Measurements from ENCODE around the gene APOC4.
"Not testable (repeated sequence)": the region's sequence is repeated elsewhere in the genome, so short reads cannot be mapped to it uniquely, and the experiment has no call there.

Gene APOC4

GRCh38 chr19:44957526-44957925, 15.5 kb downstream of the APOC4 start:
- FAIRE-seq: no peak
- no peak for DNase-seq (ENCODE audit: low spot score)

- FAIRE-seq (no peak), DNase-seq (ENCODE audit: low spot score) (no peak)
Observed at GRCh38 chr19:44958090-44958489, 16.1 kb downstream of the APOC4 start.

DNA sequence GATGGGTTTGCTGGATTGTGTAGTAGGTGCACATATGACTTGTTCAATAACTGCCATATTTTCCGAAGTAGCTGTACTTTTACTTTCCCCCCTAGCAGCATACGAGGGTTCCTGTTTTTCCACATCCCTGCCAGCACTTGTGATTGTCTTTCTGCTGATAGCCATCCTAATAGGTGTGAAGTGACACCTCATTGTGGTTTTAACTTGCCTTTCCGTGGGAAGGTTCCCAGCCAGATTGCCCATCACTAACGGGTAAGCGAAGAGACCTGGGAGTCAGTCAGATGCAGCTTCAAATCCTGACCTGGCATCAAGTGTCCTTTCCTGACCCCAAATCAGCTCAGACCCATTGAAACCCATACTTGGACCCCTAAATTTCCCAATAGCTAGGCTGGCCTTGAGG, 17.7 kb downstream of the APOC4 start:
- FAIRE-seq (no peak), DNase-seq (ENCODE audit: low spot score) (no peak)

- DNase-seq (ENCODE audit: low spot score) (no peak), FAIRE-seq (no peak)
Observed at GRCh38 chr19:44960906-44961728, 19.1 kb downstream of the APOC4 start.

GRCh38 chr19:44961821-44962220, 19.8 kb downstream of the APOC4 start:
- FAIRE-seq: no peak
- DNase-seq (ENCODE audit: low spot score): no peak

GRCh38 chr19:44968118-44968517, 26.1 kb downstream of the APOC4 start:
- no peak for DNase-seq (ENCODE audit: low spot score)
- no peak for FAIRE-seq

DNA sequence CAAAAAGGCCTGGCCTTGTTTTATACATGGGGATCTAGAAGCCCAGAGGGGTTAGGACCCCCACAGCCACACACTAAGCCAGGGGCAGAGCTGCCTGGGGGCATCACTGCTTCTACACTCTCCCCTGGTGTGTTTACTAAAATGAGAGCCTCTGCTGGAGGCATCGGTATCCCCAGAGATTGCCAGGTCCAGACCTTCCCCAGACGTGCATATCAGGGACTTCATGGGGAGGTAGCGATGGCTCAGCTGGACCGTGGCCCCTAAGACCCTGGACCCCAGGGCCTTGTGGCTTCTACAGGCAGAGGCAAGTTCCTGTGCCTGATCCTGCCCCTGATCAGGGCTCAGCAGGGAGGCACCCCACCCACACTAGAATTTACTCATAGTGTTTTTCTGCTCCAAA, 26.6 kb downstream of the APOC4 start:
- FAIRE-seq (no peak), DNase-seq (ENCODE audit: low spot score) (no peak)

DNA sequence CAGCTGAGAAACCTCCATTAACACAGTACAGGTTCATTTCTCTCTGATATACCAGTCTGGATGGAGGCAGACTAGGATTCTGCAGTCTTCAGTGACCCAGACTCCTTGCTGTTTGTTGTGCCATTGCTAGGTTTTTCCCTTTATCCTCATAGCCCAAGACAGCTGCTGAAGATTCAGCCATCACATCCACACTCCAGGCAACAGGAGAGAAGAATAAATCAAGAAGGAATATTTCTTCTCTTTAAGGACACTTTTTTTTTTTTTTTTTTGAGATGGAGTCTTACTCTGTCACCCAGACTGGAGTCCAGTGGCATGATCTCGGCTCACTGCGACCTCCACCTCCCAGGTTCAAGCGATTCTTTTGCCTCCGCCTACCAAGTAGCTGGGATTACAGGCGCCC, 27.4 kb downstream of the APOC4 start:
- FAIRE-seq: no peak

GRCh38 chr19:44971451-44971850, 29.4 kb downstream of the APOC4 start:
- FAIRE-seq; DNase-seq (ENCODE audit: low spot score): not testable (repeated sequence)

More for the DNA sequence above, 27.4 kb downstream of the APOC4 start:
- no peak for DNase-seq (ENCODE audit: low spot score)

DNA sequence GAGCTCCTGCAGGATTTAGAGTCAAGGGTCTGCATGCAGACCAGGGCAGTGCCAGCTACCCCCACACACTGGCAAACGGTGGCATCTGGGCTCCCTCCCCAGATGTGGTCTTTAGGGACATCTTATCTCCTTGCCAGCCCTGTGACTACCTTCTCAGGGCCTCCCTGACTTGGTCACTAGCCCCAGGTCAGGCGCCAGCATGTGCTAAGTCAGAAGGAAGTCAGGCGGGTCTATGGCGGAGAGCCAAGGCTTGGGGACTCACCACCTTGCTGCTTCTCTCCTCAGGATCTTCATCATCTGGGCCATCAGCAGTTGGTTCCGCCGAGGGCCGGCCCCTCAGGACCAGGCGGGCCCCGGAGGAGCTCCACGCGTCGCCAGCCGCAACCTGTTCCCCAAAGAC, 30.8 kb downstream of the APOC4 start:
- FAIRE-seq: no peak
- DNase-seq (ENCODE audit: low spot score): no peak

GRCh38 chr19:44973982-44974735, 32.1 kb downstream of the APOC4 start:
- FAIRE-seq (no peak), DNase-seq (ENCODE audit: low spot score) (no peak)

DNA sequence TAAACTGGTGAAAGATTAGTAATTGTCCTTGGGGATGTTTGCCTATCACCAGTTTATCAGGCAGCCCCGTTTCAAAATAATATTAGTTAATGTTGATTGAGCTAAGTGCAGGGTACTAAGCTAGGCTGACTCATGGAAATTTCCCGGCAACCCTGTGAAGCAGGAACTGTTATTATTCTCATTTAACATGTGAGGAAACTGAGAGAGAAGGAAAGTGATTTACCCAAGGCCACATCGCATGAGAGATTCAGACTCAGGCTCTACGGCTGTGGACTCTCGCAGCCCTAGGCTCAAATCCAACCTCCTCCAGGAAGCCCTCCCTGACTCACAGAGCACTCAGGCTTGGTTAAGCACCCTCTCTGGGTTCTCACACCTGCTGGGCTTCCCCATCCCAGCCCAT, 32.8 kb downstream of the APOC4 start:
- FAIRE-seq (no peak), DNase-seq (ENCODE audit: low spot score) (no peak)

- DNase-seq (ENCODE audit: low spot score) (no peak), FAIRE-seq (no peak)
Observed at GRCh38 chr19:44975444-44975843, 33.4 kb downstream of the APOC4 start.

DNA sequence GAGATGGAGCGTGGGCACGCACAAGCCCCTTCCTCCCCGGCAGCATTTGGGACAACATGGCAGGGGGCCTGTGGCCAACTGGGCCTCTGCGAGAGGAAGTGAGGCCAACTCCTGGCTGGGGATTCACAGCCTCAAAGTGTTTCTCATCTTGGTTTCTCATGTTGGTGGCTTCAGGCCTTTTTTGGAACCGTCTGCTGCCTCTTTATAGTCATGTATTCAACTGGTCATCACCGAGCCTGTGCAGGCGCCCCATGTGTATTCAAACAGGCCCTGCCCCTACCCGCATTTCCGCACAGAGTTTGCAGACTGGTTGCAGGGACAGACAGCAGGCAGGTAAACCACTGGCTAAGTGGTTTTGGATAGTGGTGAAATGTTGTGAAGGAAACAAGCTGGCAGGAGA, 42.0 kb downstream of the APOC4 start:
- DNase-seq (ENCODE audit: low spot score): no peak
- no peak for FAIRE-seq

GRCh38 chr19:44985445-44985844, 43.4 kb downstream of the APOC4 start:
- FAIRE-seq (no peak), DNase-seq (ENCODE audit: low spot score) (no peak)

DNA sequence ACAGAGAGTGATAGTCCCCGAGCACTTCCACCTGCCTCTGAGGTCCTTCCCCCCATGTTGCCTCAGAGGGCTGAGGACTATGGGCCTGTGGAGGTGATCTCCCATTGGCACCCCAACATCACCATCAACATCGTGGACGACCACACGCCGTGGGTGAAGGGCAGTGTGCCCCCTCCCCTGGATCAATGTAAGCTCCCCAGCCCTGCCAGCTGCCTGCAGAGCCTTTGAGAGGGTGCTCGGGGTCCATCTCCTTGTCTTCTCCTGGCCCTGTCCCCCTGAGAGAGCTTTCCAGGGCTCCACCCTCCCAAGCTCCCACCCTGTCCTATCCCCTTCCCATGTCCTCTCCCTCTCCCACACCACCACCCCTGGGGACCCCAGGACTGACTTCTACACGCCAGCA, 44.4 kb downstream of the APOC4 start:
- no peak for FAIRE-seq

GRCh38 chr19:44987148-44987675, 45.2 kb downstream of the APOC4 start:
- no peak for DNase-seq (ENCODE audit: low spot score)
- FAIRE-seq: no peak

More for the DNA sequence above, 44.4 kb downstream of the APOC4 start:
- no peak for DNase-seq (ENCODE audit: low spot score)

- DNase-seq (ENCODE audit: low spot score): no peak
- no peak for FAIRE-seq
Observed at GRCh38 chr19:44988273-44988672, 46.2 kb downstream of the APOC4 start.

DNA sequence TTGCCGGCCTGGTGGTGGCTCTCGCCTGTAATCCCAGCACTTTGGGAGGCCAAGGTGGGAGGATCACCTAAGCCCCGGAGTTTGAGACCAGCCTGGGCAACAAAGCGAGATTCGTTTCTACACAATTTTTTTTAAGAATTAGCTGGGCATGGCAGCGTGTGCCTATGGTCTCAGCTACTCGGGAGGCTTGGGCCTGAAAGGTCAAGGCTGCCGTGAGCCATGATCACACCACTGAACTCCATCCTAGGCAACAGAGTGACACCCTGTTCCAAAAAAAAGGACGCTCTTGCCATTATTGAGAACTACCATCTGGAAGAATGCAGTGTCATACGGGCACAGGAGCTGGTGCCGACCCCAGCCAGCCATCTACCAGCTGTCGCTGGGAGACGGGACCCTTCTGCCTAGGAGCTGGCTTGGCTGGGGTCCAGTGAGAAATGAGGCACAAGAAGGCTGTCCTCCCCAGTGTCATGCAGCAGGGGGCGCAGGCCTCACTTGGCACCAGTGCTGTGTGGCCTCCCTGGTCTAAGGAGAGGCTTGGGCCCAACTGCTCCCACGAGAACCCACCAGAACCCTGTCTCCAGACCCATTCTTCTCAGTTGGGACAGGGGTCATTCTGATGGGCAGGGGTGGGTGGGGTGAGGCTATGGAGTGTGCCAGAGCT, 47.0 kb downstream of the APOC4 start:
- DNase-seq (ENCODE audit: low spot score) (peak; percentile 64), FAIRE-seq (peak; percentile 53)

GRCh38 chr19:44990459-44990858, 48.4 kb downstream of the APOC4 start:
- FAIRE-seq (no peak), DNase-seq (ENCODE audit: low spot score) (no peak)

DNA sequence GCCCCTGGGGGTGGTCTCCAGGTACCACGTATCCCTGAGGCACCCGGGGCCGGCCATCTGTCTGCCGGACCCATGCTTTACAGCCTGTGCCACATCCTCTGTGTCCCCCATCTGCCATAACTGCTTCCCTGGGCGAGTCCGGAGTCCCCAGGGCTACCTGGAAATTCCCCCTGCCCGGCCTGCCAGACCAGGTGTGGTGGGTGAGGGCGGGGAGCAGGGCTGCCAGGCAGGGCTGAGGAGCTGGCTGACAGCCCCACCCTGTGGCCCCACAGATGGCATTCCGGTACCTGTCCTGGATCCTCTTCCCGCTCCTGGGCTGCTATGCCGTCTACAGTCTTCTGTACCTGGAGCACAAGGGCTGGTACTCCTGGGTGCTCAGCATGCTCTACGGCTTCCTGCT, 48.9 kb downstream of the APOC4 start:
- no peak for FAIRE-seq
- no peak for DNase-seq (ENCODE audit: low spot score)
